SHP77 treated with DMSO at 0.1 percent for 48 hours (cell line): ENCODE results near the gene CLK2.
"Not testable (repeated sequence)": the region's sequence is repeated elsewhere in the genome, so short reads cannot be mapped to it uniquely, and the experiment has no call there.

Experiments
- DNase-seq: peaks from one replicate; lab custom pipeline; 2025; lab: John Stamatoyannopoulos, UW

CLK2 gene

DNA sequence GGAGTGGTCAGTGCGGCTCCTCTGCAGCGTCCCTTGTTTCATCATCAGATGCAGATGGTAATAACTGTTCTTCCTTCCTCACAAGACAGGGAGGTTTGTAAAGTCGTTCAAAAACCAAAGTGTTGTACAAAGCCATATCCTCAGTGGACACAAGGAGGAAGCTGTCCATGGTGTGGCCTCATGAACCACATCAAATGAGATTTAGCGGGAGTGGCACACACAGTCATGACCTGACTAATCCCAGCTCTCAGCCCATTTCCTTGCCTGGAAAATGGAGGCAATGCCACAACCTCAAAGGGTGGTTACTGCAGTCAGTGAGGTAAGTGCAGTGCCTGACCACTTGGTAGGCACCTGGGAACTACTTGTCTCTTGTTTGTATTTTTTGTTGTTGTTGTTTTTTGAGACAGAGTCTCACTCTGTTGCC is 31.5 kb downstream of the CLK2 start:
- DNase-seq: no peak

DNA sequence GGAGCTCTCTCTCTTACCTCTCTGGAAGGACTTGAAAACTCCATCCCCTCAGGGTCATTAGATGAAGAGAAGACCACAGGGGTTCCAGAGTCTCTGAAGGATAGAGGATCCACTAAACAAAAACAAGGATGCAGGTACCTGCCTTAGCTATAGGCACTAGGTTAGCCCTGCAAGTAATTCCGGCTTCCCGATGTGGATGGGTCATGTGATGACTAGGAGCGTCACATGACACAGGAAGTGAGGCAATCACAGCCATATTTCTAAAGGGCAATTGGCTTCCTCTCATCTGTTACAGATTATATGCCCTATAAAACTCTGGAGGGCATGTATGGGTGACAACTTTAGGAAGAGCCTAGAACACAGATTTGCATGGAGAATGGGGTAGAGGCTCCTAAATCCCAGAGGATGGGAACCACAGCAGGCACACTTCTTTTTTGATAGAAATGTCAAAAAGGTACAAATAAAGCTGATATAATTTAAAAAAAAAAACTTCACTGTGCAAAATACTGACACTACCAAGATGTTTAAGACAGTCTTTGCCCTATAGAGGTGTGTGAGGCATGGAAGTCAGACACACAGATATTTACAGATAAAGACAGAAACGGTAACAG is 32.1 kb downstream of the CLK2 start:
- peak; percentile 92 for DNase-seq

DNA sequence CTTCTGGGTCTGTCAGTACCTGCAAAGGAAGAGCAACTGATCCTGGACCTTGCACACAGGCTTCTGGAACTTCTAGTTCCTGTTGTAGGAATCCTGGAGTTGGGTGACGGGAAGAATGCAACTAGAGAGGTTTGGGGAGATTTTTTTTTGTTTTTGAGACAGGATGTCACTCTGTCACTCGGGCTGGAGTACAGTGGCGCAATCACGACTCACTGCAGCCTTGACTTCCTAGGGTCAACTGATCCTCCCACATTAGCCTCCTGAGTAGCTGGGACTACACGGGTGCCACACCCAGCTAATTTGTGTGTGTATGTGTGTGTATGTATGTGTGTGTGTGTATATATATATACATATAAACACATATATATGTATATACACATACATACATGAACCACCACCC is 36.9 kb downstream of the CLK2 start:
- no peak for DNase-seq

DNA sequence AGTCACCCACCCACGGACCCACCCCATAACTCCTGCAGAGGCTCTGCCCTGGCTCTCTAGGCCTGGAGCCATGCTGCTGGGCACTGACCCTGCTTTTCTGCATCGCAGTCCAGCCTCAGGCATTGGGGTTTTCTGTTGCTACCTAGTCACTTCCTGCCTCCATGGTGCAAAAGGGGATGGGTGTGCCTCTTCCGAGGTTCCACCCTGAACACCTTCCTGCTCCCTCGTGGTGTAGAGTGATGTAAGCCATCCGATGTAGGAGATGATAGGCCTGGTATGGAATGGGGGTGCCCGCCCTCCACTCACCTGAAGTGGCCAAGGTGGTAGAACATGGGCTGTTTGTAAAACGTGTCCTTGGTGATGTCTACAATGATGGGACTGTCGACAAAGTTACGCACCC is 37.9 kb downstream of the CLK2 start:
- not testable (repeated sequence) for DNase-seq

DNA sequence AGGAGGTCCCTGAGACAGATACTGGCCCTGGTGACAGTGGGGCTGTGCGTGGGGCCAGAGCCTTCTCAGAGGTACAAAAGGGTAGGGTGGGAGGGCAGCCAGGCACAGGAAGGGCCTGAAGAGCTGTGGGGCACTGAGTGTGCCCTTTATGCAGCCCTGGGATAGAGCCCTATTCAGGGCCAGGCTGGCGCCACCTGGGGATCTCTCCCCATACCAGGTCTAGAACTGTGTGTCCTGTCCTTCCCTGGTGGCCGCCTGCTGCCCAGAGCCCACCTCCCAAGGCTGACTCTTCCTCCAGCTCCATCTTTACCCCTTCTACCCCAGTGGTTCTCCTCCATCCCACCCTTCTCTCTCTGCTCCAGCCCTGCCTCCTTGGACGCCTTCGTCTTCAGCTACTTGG is 39.8 kb downstream of the CLK2 start:
- DNase-seq: not testable (repeated sequence)

DNA sequence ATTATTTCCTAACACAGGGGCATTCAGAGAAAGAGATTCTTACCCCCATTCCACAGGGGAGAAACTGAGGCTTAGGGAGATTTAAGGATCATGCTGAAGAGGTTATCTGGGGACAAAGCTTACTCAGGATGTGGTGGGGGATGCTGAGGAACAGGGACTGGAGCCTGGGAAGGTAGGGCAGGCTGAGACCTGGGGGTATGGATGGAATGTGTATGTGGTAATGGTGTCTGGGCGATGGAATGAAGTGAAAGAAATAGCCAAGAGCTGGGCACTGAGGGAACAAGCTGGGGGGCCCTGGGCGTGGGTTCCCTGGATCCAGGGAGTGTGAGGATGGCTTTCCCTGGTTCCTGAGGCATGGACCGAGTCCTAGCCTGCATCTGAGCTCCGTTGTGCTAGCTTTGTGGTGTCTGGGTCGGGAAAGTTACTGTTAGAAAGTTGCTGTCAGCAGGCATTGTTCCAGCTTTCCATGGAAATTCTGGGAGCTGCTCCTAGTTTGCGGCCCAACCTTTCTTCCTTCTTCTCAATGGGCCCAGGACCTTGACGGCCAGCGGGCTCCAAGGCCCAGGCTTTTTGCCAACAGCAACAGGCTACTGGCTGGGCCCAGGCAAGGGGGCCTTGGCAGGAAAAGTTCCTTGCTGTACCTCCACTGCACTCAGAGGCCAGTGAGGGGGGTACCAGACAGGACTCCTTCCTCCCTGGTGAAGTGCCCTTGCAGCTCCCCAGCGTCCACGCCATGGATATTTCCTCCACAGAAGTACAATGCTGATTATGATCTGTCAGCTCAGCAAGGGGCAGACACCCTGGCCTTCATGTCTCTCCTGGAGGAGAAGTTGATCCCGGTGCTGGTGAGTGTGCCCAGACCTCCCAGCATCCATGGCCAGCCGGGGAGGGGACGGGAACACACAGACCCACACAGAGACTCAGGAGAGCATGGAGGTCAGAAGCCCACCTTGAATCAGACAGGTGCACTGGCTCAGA is 41.0 kb downstream of the CLK2 start:
- not testable (repeated sequence) for DNase-seq

DNA sequence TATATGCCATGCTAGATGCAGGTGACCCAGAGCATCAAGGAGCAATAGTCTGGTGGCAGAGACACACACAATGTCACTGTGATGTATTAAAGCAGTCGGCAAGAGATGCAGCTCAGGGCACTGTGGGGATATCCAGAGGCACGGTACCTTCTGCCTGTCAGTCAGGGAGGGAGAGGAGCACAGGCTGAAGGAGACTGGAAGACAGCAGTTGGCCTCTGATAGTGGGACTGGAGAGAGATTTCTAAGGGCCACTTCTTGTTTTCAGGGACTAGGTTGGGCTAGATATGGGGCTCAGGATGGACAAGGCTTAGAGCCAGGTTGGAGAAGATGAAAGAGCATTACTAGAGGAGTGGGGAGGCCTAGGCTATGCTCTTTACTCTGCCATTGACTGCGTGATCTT is 42.0 kb downstream of the CLK2 start:
- DNase-seq: not testable (repeated sequence)

DNA sequence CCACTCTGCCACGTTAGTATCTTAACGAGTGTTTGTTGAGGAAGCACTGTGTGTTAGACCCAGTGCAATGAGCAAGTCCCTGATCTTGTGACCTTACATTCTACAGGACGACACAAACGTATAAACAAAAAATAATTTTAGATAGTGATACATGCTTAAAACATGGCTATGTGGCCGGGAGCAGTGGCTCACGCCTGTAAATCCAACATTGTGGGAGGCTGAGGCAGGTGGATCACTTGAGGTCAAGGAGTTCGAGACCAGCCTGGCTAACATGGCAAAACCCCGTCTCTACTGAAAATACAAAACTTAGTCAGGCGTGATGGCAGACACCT is 45.2 kb downstream of the CLK2 start:
- no peak for DNase-seq

DNA sequence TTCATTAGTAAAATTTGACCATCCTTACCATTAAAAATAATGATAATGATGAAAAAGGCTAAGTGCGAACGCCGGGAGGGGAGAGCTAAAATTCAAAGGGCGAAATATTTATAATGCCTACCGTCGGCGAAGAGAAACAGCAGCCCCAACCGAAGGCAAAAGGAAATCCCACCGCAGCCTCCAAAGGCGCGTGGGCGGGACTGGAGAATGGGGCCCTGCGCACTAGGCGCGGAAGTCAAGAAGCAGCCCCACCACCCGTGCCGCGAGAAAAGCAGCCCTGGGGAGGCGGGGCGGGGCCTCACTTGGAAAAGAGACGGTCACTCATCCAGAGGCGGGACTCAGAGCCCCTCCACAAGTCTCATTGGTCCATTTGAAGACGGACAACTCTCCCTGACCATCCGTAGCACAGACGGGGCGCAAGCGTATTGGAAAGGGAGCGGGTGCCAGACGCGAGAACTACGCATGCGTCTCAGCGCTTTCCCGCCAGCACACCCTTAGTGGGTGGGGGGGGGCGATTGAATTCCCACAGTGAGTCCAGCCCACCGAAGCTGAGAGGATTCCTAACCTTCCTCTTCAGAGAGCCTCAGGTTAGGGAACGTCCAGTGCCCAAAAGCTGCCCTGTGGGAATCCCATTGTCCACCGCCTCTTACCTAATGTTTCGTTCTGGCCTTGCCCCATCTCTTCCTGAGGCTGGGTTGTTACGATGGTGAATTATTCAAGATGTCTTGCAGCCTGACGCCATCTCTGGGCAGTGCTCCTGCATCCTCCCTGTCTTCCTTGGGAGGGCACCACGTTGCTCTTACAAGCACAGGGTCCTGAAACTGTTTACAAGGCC is 45.8 kb downstream of the CLK2 start:
- peak; percentile 100 for DNase-seq

DNA sequence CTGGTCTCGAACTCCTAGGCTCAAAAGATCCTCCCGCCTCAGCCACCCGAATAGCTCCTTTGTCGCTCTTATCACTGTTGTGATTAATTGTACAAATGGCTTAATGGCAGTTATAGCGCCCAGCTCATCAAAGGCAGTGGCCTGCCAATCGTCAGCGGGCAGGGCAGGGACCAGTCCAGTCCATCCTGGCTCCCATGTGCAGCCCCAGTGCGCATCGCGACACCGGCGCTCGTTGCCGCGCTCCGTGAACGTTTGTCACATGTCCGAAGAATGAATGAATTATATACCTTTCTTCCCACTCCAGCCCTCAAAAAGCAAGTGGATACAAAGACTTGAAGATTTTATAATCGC is 46.4 kb downstream of the CLK2 start:
- DNase-seq: peak; percentile 83

DNA sequence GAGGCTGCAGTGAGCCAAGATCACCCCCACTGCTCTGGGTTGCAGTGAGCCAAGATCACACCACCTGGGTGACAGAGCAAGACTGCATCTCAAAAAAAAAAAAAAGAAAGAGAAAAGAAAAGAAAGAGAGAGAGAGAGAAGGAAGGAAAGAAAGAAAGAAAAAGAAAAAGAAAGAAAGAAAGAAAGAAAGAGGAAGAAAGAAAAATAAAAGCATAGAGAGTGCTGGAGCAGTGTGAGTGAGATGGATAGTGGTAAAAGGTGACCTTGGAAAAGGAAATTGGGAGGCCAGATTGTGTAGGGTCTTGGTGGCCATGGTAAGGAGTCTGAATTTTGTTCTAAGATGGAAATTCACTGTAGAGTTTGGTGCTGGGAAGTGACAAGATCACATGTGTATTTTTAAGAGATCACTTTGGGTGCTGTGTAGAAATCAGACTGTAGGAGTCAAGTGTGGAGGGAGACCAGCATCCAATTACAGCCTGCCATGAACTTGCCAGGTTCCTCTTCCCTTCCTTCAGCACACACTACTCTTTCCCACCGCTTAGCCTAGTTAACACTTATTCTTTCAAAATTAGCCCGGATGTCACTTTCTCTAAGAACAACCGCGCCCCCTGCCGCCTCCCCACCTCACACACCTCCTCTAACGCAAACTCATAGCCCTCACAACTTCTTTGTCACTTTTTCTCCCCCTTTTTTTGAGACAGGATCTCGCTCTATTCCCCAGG is 47.0 kb downstream of the CLK2 start:
- DNase-seq: peak; percentile 83

DNA sequence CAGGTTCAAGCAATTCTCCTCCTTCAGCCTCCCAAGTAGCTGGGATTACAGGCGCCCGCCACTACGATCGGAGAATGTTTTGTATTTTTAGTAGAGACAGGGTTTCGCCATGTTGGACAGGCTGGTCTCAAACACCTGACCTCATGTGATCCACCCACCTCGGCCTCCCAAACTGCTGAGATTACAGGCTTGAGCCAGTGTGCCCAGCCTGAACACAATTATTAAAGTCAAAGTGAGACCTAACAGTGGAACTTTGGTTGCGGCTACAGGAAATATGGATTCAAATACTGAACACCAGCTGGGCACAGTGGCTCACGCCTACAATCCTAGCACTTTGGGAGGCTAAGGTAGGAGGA is 47.9 kb downstream of the CLK2 start:
- DNase-seq: not testable (repeated sequence)

DNA sequence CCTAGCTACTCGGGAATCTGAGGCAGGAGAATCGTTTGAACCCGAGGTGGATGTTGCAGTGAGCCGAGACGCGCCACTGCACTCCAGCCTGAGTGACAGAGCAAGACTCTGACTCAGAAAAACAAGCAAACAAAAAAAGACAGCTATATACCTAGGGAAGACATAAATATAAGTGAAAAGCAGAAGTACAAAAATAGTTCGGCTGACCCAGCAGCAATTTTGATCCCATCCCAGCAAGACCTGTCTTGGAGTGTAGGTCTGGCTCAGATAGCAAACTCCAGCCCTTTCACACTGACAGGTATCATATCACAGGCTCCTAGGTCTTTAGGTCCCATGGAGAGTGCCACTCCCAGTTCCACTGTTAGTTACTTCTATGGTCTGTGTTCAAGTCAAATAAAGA is 50.3 kb downstream of the CLK2 start:
- no peak for DNase-seq

DNA sequence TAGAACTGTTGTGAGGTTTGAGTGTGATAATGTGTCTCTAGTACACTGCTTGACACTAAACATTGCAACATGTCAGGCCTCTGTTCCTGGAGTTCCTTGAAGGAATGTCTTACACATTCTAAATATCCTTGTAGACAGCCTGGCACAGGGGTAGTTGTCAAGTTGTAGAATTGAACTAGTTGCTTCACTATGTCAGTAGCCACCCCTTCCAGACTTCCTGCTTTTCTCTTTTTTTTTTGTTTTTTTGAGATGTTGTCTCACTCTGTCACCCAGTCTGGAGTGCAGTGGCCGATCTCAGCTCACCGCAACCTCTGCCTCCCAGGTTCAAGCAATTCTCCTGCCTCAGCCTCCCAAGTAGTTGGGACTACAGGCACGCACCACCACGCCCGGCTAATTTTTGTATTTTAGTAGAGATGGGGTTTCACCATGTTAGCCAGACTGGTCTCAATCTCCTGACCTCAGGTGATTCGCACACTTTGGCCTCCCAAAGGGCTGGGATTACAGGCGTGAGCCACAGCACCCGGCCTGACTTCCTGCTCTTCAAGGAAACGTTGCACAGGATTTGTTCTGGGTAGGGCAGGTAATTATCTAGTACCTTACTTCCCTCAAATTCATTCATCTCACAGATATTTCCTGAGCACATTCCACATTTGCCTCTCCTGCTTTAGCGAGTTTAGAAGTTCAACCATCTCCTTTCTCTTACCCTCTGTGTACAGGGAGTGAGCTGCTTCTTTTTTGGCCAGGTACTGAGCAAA is 52.9 kb downstream of the CLK2 start:
- not testable (repeated sequence) for DNase-seq

DNA sequence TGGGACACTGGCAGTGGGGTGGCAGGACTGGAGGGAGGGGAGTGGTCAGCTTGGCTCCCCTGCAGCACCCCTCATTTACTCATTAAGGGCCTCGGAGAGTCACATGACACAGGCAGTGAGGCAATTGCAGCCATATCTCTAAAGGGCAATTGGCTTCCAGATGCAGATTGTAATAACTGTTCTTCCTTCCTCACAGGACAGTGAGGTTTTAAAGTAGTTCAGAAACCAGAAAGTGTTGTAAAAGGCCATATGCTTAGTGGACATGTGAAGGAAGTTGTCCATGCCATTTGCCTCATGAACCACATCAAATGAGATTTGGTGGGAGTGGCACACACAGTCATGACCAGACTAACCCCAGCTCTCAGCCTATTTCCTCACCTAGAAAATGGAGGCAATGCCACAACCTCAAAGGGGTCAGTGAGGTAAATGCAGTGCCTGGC is 53.7 kb downstream of the CLK2 start:
- no peak for DNase-seq

DNA sequence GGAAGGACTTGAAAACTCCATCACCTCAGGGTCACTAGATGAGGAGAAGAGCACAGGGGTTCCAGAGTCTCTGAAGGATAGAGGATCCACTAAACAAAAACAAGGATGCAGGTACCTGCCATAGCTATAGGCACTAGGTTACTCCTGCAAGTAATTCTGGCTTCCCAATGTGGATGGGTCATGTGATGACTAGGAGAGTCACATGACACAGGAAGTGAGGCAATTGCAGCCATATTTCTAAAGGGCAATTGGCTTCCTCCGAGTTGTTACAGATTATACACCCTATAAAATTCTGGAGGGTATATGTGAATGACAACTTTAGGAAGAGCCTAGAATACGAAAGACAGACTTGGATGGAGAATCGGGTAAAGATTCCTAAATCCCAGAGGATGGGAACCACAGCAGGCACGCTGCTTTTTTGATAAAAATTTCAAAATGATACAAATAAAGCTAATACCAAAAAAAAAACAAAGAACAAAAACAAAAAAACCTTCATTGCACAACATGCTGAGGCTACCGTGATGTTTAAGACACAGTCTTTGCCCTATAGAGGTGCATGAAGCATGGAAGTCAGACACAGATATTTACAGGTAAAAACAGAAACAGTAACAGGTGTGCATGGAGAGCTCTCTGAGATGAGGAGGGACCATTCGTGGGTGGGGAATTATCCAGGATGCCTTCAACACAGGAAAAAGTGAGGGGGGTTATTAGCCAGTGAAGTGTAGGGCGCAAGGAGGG is 54.3 kb downstream of the CLK2 start:
- DNase-seq: peak; percentile 80

DNA sequence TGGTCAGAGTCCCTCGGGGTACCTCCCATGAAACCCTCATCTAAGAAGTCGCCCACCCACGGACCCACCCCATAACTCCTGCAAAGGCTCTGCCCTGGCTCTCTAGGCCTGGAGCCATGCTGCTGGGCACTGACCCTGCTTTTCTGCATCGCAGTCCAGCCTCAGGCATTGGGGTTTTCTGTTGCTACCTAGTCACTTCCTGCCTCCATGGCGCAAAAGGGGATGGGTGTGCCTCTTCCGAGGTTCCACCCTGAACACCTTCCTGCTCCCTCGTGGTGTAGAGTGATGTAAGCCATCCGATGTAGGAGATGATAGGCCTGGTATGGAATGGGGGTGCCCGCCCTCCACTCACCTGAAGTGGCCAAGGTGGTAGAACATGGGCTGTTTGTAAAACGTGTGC is 58.6 kb downstream of the CLK2 start:
- not testable (repeated sequence) for DNase-seq
